ENCODE measurements around the gene C8G. TPM values are rescaled to one million over a fixed set of nuclear protein-coding genes. Genes with fewer than 3 reads are reported as not detected.

The C8G gene
- total and polyA plus RNA-seq, 9 of the 15 experiments (the other 6 are each of a cell fraction or from before 2014, with no cell fraction given), result 0.35 to 5.9 (median 2.7) TPM; not detected in 2

GRCh38 chr9:136942881-136943230, 2.2 kb upstream of the C8G start (continued):
- TF ChIP-seq ZNF609 (CRISPR knock-in tag; IDR thresholded peaks at IDR 0.05; ENCODE audit: borderline replicate concordance) (no peak), ZNF740 (CRISPR knock-in tag; IDR thresholded peaks at IDR 0.05) (no peak; the same call in 1 of the 2 replicates), ZNF740 (tag; IDR thresholded peaks at IDR 0.05) (peak in 1 of 2 experiments; percentile 11; a peak in 1 of 4 replicates), KDM5B (IDR thresholded peaks at IDR 0.05; ENCODE audit: insufficient replicate concordance, low read depth, low read length) (no peak), RUNX1 (IDR thresholded peaks at IDR 0.05; ENCODE audit: low read depth) (no peak), SMARCC2 (IDR thresholded peaks at IDR 0.05; ENCODE audit: low read depth) (no peak), PHF21A (IDR thresholded peaks at IDR 0.05; ENCODE audit: borderline replicate concordance, low read depth) (no peak), PTRF (tag; IDR thresholded peaks at IDR 0.05) (no peak), MAFG (tag; conservative IDR thresholded peaks at IDR 0.05) (no peak), ZBTB40 (IDR thresholded peaks at IDR 0.05) (no peak), ZBTB40 (CRISPR knock-in tag; IDR thresholded peaks at IDR 0.05) (no peak)
